Endothelial cell of umbilical vein (primary cell): ENCODE data around the gene STAT5B. TPM values are rescaled to one million over a fixed set of nuclear protein-coding genes. Genes with fewer than 3 reads are reported as not detected.

Source experiments
- BruUV-seq: library from RNA; stranded (reverse); fragments of 400-500 nt; replicated peaks from 2 replicates; lab custom pipeline; 2021; lab: Mats Ljungman, UMichigan
- CTCF ChIA-PET: fragments of 300-600, 350-600 bp; sonication (Branson Sonifier 250); formaldehyde crosslinking; loops from one replicate; lab custom pipeline; 2021; ENCODE audit warnings: antibody characterized with exemption, inconsistent platforms; lab: Charles Lee
- POLR2A ChIA-PET: fragments of 300-600, 350-600 bp; sonication (Branson Sonifier 250); formaldehyde crosslinking; loops from one replicate; lab custom pipeline; 2021; ENCODE audit warnings: antibody characterized with exemption, inconsistent platforms; lab: Charles Lee
- DNase-seq: peaks from one replicate; pipeline ENCODE4 v3.0.0-alpha.2; 2011; ENCODE audit warnings: low read depth, low spot score
- FAIRE-seq: peaks from 2 replicates; lab custom pipeline; 2011; peaks lifted over from hg19 to GRCh38; lab: Jason Lieb, UNC
- H2AFZ ChIP-seq: 2 replicates; pipeline ENCODE4 v1.6.0; 2012; ENCODE audit warnings: low read depth, low read length, control low read depth, inconsistent platforms
- H3K27ac ChIP-seq: 2 replicates; pipeline ENCODE4 v1.5.1; 2011; ENCODE audit warnings: low read depth, mild to moderate bottlenecking, control low read depth, low read length, moderate library complexity; ENCODE audit not compliant: insufficient read depth
- H3K27me3 ChIP-seq, 2 experiments: 2 replicates each; pipeline versions ENCODE4 v1.6.0 to v1.6.1; 2011; ENCODE audit warnings: low read length in 2 of 2, mixed read lengths in 1 of 2; ENCODE audit not compliant: control insufficient read depth in 2 of 2, insufficient read depth in 2 of 2
- H3K36me3 ChIP-seq, 2 experiments: 2 replicates in 1 of 2; 3 replicates in 1 of 2; pipeline ENCODE4 v1.5.1; 2011; ENCODE audit warnings: low read length in 2 of 2, mild to moderate bottlenecking in 1 of 2, moderate library complexity in 1 of 2; ENCODE audit not compliant: control insufficient read depth in 2 of 2, insufficient read depth in 2 of 2; ENCODE audit errors: extremely low read depth in 1 of 2
- H3K4me1 ChIP-seq: 3 replicates; pipeline ENCODE4 v1.5.1; 2011; ENCODE audit warnings: mild to moderate bottlenecking, low read length; ENCODE audit not compliant: control insufficient read depth, insufficient read depth; ENCODE audit errors: extremely low read depth
- H3K4me2 ChIP-seq: 2 replicates; pipeline ENCODE4 v1.6.1; 2011; ENCODE audit warnings: low read length, control low read depth, mixed read lengths; ENCODE audit not compliant: insufficient read depth
- H3K4me3 ChIP-seq, 3 experiments: fragments of 200-600 bp in 1 of 3; sonication (generic), shearing (Covaris generic) in 1 of 3; replicated peaks in 1 of 3; 2 replicates each; pipeline ENCODE4 v1.5.1; 2011 to 2016; ENCODE audit warnings: control low read depth in 3 of 3, low read length in 3 of 3, mild to moderate bottlenecking in 2 of 3, inconsistent platforms in 1 of 3, low read depth in 1 of 3, moderate library complexity in 1 of 3; ENCODE audit not compliant: insufficient read depth in 1 of 3
- H3K79me2 ChIP-seq: 2 replicates; pipeline ENCODE4 v1.6.0; 2012; ENCODE audit warnings: low read length, inconsistent platforms; ENCODE audit not compliant: control insufficient read depth, insufficient read depth
- H3K9ac ChIP-seq: replicated peaks from 2 replicates; pipeline ENCODE3; 2011; ENCODE audit warnings: low read length, control low read depth; ENCODE audit not compliant: insufficient read depth; ENCODE audit errors: extremely low read depth
- H3K9me1 ChIP-seq: replicated peaks from 3 replicates; pipeline ENCODE4 v1.6.0; 2011; ENCODE audit warnings: mild to moderate bottlenecking, low read length; ENCODE audit not compliant: control insufficient read depth, insufficient read depth; ENCODE audit errors: extremely low read depth
- H3K9me3 ChIP-seq: replicated peaks from 2 replicates; pipeline ENCODE4 v1.5.1; 2012; ENCODE audit warnings: low read length, inconsistent platforms; ENCODE audit not compliant: control insufficient read depth, insufficient read depth
- H4K20me1 ChIP-seq: replicated peaks from 2 replicates; pipeline ENCODE3; 2011; ENCODE audit warnings: mild to moderate bottlenecking, low read length; ENCODE audit not compliant: control insufficient read depth, insufficient read depth; ENCODE audit errors: extremely low read depth
- EZH2 ChIP-seq: IDR thresholded peaks from 2 replicates; pipeline ENCODE4 v1.6.1; 2012; ENCODE audit warnings: borderline replicate concordance, low read depth, mild to moderate bottlenecking, moderate library complexity, low read length, inconsistent platforms; ENCODE audit not compliant: severe bottlenecking
- FOS ChIP-seq: IDR thresholded peaks from 2 replicates; pipeline ENCODE4 v1.6.1; 2011; ENCODE audit warnings: mild to moderate bottlenecking, low read length, moderate library complexity, borderline replicate concordance; ENCODE audit not compliant: insufficient read depth
- GATA2 ChIP-seq: IDR thresholded peaks from 2 replicates; pipeline ENCODE4 v1.7.0; 2011; ENCODE audit warnings: low read depth, mild to moderate bottlenecking, moderate library complexity, mixed read lengths, low read length; ENCODE audit not compliant: insufficient read length, insufficient read depth
- POLR2A ChIP-seq: IDR thresholded peaks from 2 replicates; pipeline ENCODE4 v1.6.1; 2012; ENCODE audit warnings: low read depth, mild to moderate bottlenecking, control low read depth, low read length
- POLR2AphosphoS5 ChIP-seq: IDR thresholded peaks from 2 replicates; pipeline ENCODE4 v1.6.1; 2012; ENCODE audit warnings: low read depth, mild to moderate bottlenecking, control low read depth, low read length, moderate library complexity; ENCODE audit not compliant: insufficient read depth
- dilution Hi-C: fragments of 300-500 bp; cut with MboI; formaldehyde crosslinking; loops from one replicate; pipeline ENCODE4 v1.15.0; 2019; ENCODE audit warnings: low sequenced_read_pairs; ENCODE audit not compliant: extremely low pct_ligation_motif_present
- intact Hi-C: fragments of 100-400 bp; cut with micrococcal nuclease; formaldehyde crosslinking; loops from one replicate; pipeline ENCODE4 v1.10.0; 2022
- polyA plus RNA-seq, 4 experiments: library from polyadenylated mRNA; depleted of rRNA in 3 of 4; stranded (reverse) in 3 of 4; unstranded in 1 of 4; fragments of >200 nt; gene quantifications; 2 replicates each; pipeline versions ENCODE4 v1.2.1 to v1.2.3, GENCODE V29; 2011 to 2012; ENCODE audit warnings: missing spikeins in 1 of 4
- total RNA-seq: library from RNA; stranded (reverse); gene quantifications from 2 replicates; pipeline ENCODE4 v1.2.3, GENCODE V29; 2021
- TF ChIP-seq, protein P1 (sequence below): IDR thresholded peaks from 2 replicates; pipeline ENCODE4 v1.6.1; 2011; ENCODE audit not compliant: insufficient read depth, insufficient read length

STAT5B gene
- total and polyA plus RNA-seq, 2 donors (not counting 3 experiments of a cell fraction or from before 2014, with no cell fraction given) = 43.3 to 53.7 TPM

DNA sequence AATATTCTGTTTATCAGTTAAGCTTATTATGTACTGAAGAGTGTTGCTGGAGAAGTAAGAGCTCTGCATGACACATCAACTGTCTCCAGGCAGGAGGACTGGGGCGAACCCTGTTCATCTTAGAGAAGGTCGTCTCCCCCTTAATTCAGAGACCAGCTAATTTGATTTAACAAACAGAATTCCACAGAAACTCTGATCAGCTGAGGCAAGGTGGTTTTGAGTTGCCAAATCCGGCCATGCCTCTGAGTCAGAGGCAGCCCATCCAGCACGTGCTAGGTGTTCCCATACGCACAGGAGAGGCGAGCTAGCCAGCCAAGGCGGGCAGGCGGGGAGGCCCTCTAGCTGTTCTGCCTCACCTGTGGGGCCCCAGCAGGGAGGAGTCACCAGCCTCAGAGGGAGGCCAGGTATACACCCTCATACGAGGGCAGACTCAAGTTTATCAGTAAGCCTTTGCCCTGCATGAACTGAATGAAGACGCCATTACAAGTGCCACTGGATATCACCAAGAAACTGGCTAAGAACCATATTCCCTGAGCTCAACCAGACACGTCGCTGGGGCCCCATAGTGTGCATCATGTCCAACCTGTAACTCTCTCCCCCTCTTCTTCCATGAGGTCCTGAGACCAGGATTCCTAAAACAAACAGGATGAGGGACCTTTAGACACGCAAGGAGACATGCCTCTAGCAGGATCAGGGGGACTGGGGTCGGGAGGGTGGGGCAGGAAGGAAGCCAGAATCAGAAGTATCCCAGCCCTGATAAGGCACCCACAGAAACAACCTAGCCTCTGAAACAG, 37.8 kb upstream of the STAT5B start:
- H3K79me2 ChIP-seq = peaks cover 3% of the 10 kb centered on the region
- no peak overlapping the region for H3K4me3 ChIP-seq
- peaks cover 9 to 11% of the 10 kb centered on the region in 2 experiments for H3K36me3 ChIP-seq
- intact Hi-C loops (loop anchor here (2.0 kb wide), 1 partner anchor 91 kb away; no protein-coding TSS in a partner anchor), dilution Hi-C loops (no loop called here)
- H4K20me1 ChIP-seq = no peaks in the 10 kb centered on the region
- no peaks in the 10 kb centered on the region for H3K9me3 ChIP-seq
- no peaks in the 10 kb centered on the region for H3K9me1 ChIP-seq
- TF ChIP-seq EZH2 (no peak), FOS (no peak), GATA2 (peak; percentile 25), POLR2A (no peak), POLR2AphosphoS5 (no peak)
- TF ChIP-seq, protein P1, sequence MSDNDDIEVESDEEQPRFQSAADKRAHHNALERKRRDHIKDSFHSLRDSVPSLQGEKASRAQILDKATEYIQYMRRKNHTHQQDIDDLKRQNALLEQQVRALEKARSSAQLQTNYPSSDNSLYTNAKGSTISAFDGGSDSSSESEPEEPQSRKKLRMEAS = no peak
- FAIRE-seq (peak; percentile 58), DNase-seq (no peak)
- no peak overlapping the region for H2AFZ ChIP-seq
- peak overlapping the region; percentile 10 for H3K27ac ChIP-seq
- H3K4me2 ChIP-seq = no peak overlapping the region
- CTCF ChIA-PET = interaction anchor here (0.7 to 15.7 kb wide), 11 partner anchors 8 to 264 kb away, joined by 3 to 190 read pairs (median 8); no protein-coding TSS in a partner anchor
- H3K27me3 ChIP-seq = no peaks in the 10 kb centered on the region
- POLR2A ChIA-PET = interaction anchor here (0.6 kb wide), 2 partner anchors 216 to 274 kb away, joined by 4 to 5 read pairs; no protein-coding TSS in a partner anchor
- no peak overlapping the region for H3K9ac ChIP-seq
- peaks cover 50% of the 10 kb centered on the region for H3K4me1 ChIP-seq
- BruUV-seq = TSS peak; percentile 3
